Loucy (cell line): ENCODE measurements around the gene RALGPS1.

Experiments
- CTCF ChIP-seq: fragments of 200-600 bp; sonication (generic); conservative IDR thresholded peaks from 2 replicates; pipeline ENCODE4 v1.5.1; 2014; ENCODE audit warnings: mild to moderate bottlenecking, antibody characterized with exemption, low read length
- EZH2phosphoT487 ChIP-seq: fragments of 200-600 bp; IDR thresholded peaks from 2 replicates; pipeline ENCODE4 v1.6.1; 2018; ENCODE audit warnings: antibody characterized with exemption, mild to moderate bottlenecking, moderate library complexity, borderline replicate concordance

- no peak for TF ChIP-seq CTCF
- no peak for TF ChIP-seq EZH2phosphoT487
Observed at GRCh38 chr9:127170652-127171051, 256.1 kb downstream of the RALGPS1 start.
